HCT116 (cell line): ENCODE measurements around the gene DKK3. TPM values are rescaled to one million over a fixed set of nuclear protein-coding genes. Genes with fewer than 3 reads are reported as not detected.

Source experiments
- ATAC-seq: fragments of 200-7000 bp; cut with Tn5 transposase; 2 replicates; pipeline ENCODE4 v1.9.1; 2020; ENCODE audit warnings: mild to moderate bottlenecking, moderate library complexity
- BruUV-seq: library from RNA; stranded (reverse); fragments of 400-500 nt; replicated peaks from 2 replicates; lab custom pipeline; 2021; lab: Mats Ljungman, UMichigan
- CTCF ChIA-PET: fragments of 300-600 bp; sonication (Branson Sonifier 250); formaldehyde crosslinking; loops from one replicate; lab custom pipeline; 2021; ENCODE audit warnings: antibody characterized with exemption; lab: Charles Lee
- POLR2A ChIA-PET: fragments of 300-600, 350-600 bp; sonication (Branson Sonifier 250); formaldehyde crosslinking; loops from one replicate; lab custom pipeline; 2021; ENCODE audit warnings: antibody characterized with exemption; lab: Charles Lee
- RAD21 ChIA-PET, 2 experiments: fragments of 300-600 bp; sonication (Branson Sonifier 250); formaldehyde crosslinking; loops; one replicate each; lab custom pipeline; 2023; ENCODE audit warnings: low total read pairs in 2 of 2; ENCODE audit not compliant: uncharacterized antibody in 2 of 2, unreplicated experiment in 2 of 2, low non-redundant PET in 1 of 2; lab: Charles Lee
- DNase-seq: peaks from one replicate; pipeline ENCODE4 v3.0.0-alpha.2; 2010; ENCODE audit warnings: low read depth, low spot score
- H2AFZ ChIP-seq: fragments of 200-600 bp; shearing (Covaris generic), sonication (generic); 2 replicates; pipeline ENCODE4 v1.6.1; 2017; ENCODE audit warnings: low read depth, mixed run types, mixed read lengths, antibody characterized with exemption, low read length; ENCODE audit not compliant: poor library complexity, severe bottlenecking
- H3K27ac ChIP-seq: 2 replicates; pipeline ENCODE4 v1.5.1; 2012; ENCODE audit warnings: low read depth, low read length
- H3K27me3 ChIP-seq: fragments of 200-600 bp; sonication (generic); 2 replicates; pipeline ENCODE4 v1.6.1; 2016; ENCODE audit warnings: mixed run types, low read length, mixed read lengths; ENCODE audit not compliant: insufficient read depth
- H3K36me3 ChIP-seq, 2 experiments: fragments of 200-500 bp in 1 of 2; fragments of 200-600 bp in 1 of 2; sonication (Bioruptor generic) in 1 of 2; sonication (generic) in 1 of 2; 2 replicates each; pipeline versions ENCODE4 v1.5.1 to v1.6.1; 2014 to 2016; ENCODE audit warnings: low read length in 2 of 2, inconsistent platforms in 1 of 2, mixed read lengths in 1 of 2, mixed run types in 1 of 2; ENCODE audit not compliant: insufficient read depth in 2 of 2, control insufficient read depth in 1 of 2
- H3K4me1 ChIP-seq, 2 experiments: fragments of 200-600 bp in 1 of 2; sonication (generic) in 1 of 2; 2 replicates each; pipeline versions ENCODE4 v1.5.1 to v1.6.1; 2012 to 2017; ENCODE audit warnings: low read length in 2 of 2, inconsistent platforms in 1 of 2, mild to moderate bottlenecking in 1 of 2, mixed read lengths in 1 of 2, mixed run types in 1 of 2, moderate library complexity in 1 of 2; ENCODE audit not compliant: insufficient read depth in 2 of 2, control insufficient read depth in 1 of 2
- H3K4me2 ChIP-seq: fragments of 200-600 bp; sonication (generic); 2 replicates; pipeline ENCODE4 v1.6.1; 2017; ENCODE audit warnings: mixed run types, low read length, mixed read lengths
- H3K4me3 ChIP-seq, 2 experiments: fragments of 200-600 bp in 1 of 2; sonication (generic) in 1 of 2; replicated peaks in 1 of 2; 2 replicates each; pipeline ENCODE4 v1.5.1; 2011 to 2016; ENCODE audit warnings: low read length in 2 of 2, control low read depth in 1 of 2, low read depth in 1 of 2, mild to moderate bottlenecking in 1 of 2, mixed read lengths in 1 of 2, mixed run types in 1 of 2
- H3K79me2 ChIP-seq: fragments of 200-600 bp; sonication (generic); 2 replicates; pipeline ENCODE4 v1.6.1; 2017; ENCODE audit warnings: mild to moderate bottlenecking, mixed run types, low read length, moderate library complexity, mixed read lengths; ENCODE audit not compliant: insufficient read depth
- H3K9ac ChIP-seq: fragments of 200-600 bp; sonication (generic); 2 replicates; pipeline ENCODE4 v1.6.1; 2016; ENCODE audit warnings: low read length, mixed read lengths
- H3K9me2 ChIP-seq: fragments of 200-600 bp; sonication (generic), shearing (Covaris generic); 2 replicates; pipeline ENCODE4 v1.6.1; 2017; ENCODE audit warnings: mixed run types, mild to moderate bottlenecking, moderate library complexity; ENCODE audit not compliant: insufficient read depth
- H3K9me3 ChIP-seq, 2 experiments: fragments of 200-500 bp in 1 of 2; fragments of 200-600 bp in 1 of 2; sonication (Bioruptor generic) in 1 of 2; sonication (generic) in 1 of 2; 2 replicates each; pipeline ENCODE4 v1.6.1; 2014 to 2017; ENCODE audit warnings: low read length in 2 of 2, mixed read lengths in 2 of 2, inconsistent platforms in 1 of 2, low read depth in 1 of 2, mild to moderate bottlenecking in 1 of 2, mixed run types in 1 of 2, moderate library complexity in 1 of 2; ENCODE audit not compliant: control insufficient read depth in 1 of 2, insufficient read depth in 1 of 2
- H4K20me1 ChIP-seq: fragments of 200-600 bp; sonication (generic), shearing (Covaris generic); 2 replicates; pipeline ENCODE4 v1.6.1; 2017; ENCODE audit warnings: mixed run types, mild to moderate bottlenecking, moderate library complexity; ENCODE audit not compliant: insufficient read depth
- CBX3 ChIP-seq: IDR thresholded peaks from 2 replicates; pipeline ENCODE4 v1.6.1; 2012; ENCODE audit warnings: low read depth
- CEBPB ChIP-seq: IDR thresholded peaks from 2 replicates; pipeline ENCODE4 v1.6.1; 2012; ENCODE audit warnings: low read depth
- CTCF ChIP-seq, 3 experiments: fragments of 200-600 bp in 1 of 3; sonication (generic) in 1 of 3; IDR thresholded peaks in 2 of 3; conservative IDR thresholded peaks in 1 of 3; 2 replicates each; pipeline ENCODE4 v1.5.1; 2012 to 2017; ENCODE audit warnings: low read depth in 2 of 3, low read length in 2 of 3, antibody characterized with exemption in 1 of 3, borderline replicate concordance in 1 of 3, control low read depth in 1 of 3, mild to moderate bottlenecking in 1 of 3, mixed read lengths in 1 of 3, mixed run types in 1 of 3, moderate library complexity in 1 of 3; ENCODE audit not compliant: insufficient read depth in 1 of 3
- EZH2 ChIP-seq: fragments of 200-600 bp; sonication (generic); IDR thresholded peaks from 2 replicates; pipeline ENCODE4 v1.6.1; 2017; ENCODE audit warnings: antibody characterized with exemption, mixed run types
- EZH2phosphoT487 ChIP-seq: fragments of 200-600 bp; IDR thresholded peaks from 2 replicates; pipeline ENCODE4 v1.6.1; 2018; ENCODE audit warnings: antibody characterized with exemption, borderline replicate concordance
- JUND ChIP-seq: IDR thresholded peaks from 2 replicates; pipeline ENCODE4 v1.6.1; 2012
- POLR2AphosphoS5 ChIP-seq: IDR thresholded peaks from 2 replicates; pipeline ENCODE4 v1.6.1; 2011; ENCODE audit warnings: mild to moderate bottlenecking, low read depth, low read length, moderate library complexity
- REST ChIP-seq: IDR thresholded peaks from 2 replicates; pipeline ENCODE4 v1.6.1; 2012; ENCODE audit warnings: low read depth
- SRF ChIP-seq: IDR thresholded peaks from 2 replicates; pipeline ENCODE4 v1.6.1; 2012; ENCODE audit warnings: low read depth
- TCF7L2 ChIP-seq: IDR thresholded peaks from 2 replicates; pipeline ENCODE4 v1.7.0; 2011; ENCODE audit warnings: borderline replicate concordance, inconsistent platforms; ENCODE audit not compliant: insufficient read depth, insufficient read length; ENCODE audit errors: extremely low read depth
- ZFX ChIP-seq: fragments of 450-650 bp; IDR thresholded peaks from 2 replicates; pipeline ENCODE4 v1.6.1; 2017
- intact Hi-C: fragments of 100-400 bp; cut with micrococcal nuclease; formaldehyde crosslinking; loops from 2 replicates; pipeline ENCODE4 v1.10.0; 2022
- total RNA-seq: library from RNA; stranded (reverse); gene quantifications from one replicate; pipeline ENCODE4 v1.2.1, GENCODE V29; 2021; ENCODE audit not compliant: unreplicated experiment
- TF ChIP-seq, protein P1 (sequence below): IDR thresholded peaks from 2 replicates; pipeline ENCODE4 v1.6.1; 2012

DKK3 gene
- total RNA-seq, 1 experiment from 2014 or later: 0.49 TPM

GRCh38 chr11:11946878-11947277, 61.5 kb downstream of the DKK3 start:
- Histone ChIP-seq H3K27me3 (no peaks in the 10 kb centered on the region), H3K9me3 (no peaks in the 10 kb centered on the region), H3K27ac (no peak overlapping the region), H3K9me2 (no peaks in the 10 kb centered on the region), H3K4me2 (no peak overlapping the region), H4K20me1 (no peaks in the 10 kb centered on the region), H2AFZ (no peak overlapping the region), H3K79me2 (no peaks in the 10 kb centered on the region), H3K4me3 (no peak overlapping the region)
- POLR2A ChIA-PET: no interaction called here
- no peak for ATAC-seq
- RAD21 ChIA-PET: no interaction called here
- DNase-seq: no peak
- TF ChIP-seq CTCF (IDR thresholded peaks at IDR 0.05 in 2 of 3, conservative IDR thresholded peaks at IDR 0.05 in 1 of 3; ENCODE audit: borderline replicate concordance in 1 of 3, insufficient read depth in 1 of 3, low read depth in 2 of 3, low read length in 2 of 3) (no peak), SRF (no peak), CBX3 (no peak), REST (no peak), ZFX (no peak), CEBPB (no peak), POLR2AphosphoS5 (no peak), JUND (no peak), EZH2 (no peak), TCF7L2 (no peak), EZH2phosphoT487 (no peak)
- TF ChIP-seq, protein P1, sequence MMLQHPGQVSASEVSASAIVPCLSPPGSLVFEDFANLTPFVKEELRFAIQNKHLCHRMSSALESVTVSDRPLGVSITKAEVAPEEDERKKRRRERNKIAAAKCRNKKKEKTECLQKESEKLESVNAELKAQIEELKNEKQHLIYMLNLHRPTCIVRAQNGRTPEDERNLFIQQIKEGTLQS: no peak
- TF ChIP-seq, all 23 proteins: peak for 0
- intact Hi-C loops: no loop called here
- CTCF ChIA-PET: interaction anchor here (1.1 kb wide), 1 partner anchor 20 kb away, joined by 7 read pairs; no protein-coding TSS in a partner anchor
- Histone ChIP-seq H3K9ac (no peak overlapping the region), H3K4me1 (no peaks in the 10 kb centered on the region), H3K36me3 (peaks cover 5 to 11% of the 10 kb centered on the region in 2 experiments; a peak in 3 of 4 replicates)
- BruUV-seq: no TSS peak
